GM18505 (cell line): ENCODE measurements around the gene C16orf92.
"Not testable (repeated sequence)": the region's sequence is repeated elsewhere in the genome, so short reads cannot be mapped to it uniquely, and the experiment has no call there.

Source experiments
- ATAC-seq: cut with Tn5 transposase; IDR thresholded peaks from one replicate; pipeline ENCODE4 v1.9.1; 2021; ENCODE audit not compliant: unreplicated experiment
- POLR2A ChIP-seq: IDR thresholded peaks from 4 replicates; pipeline ENCODE4 v1.6.1; 2011; ENCODE audit warnings: borderline replicate concordance; ENCODE audit not compliant: insufficient read depth, insufficient read length; ENCODE audit errors: extremely low read depth

C16orf92 gene

GRCh38 chr16:30032083-30032819 is 9.3 kb downstream of the C16orf92 start:
- ATAC-seq = no peak
- TF ChIP-seq POLR2A = no peak

- TF ChIP-seq POLR2A = no peak
- ATAC-seq = no peak
Observed at GRCh38 chr16:30033270-30033669, 10.3 kb downstream of the C16orf92 start.

- no peak for TF ChIP-seq POLR2A
- no peak for ATAC-seq
Observed at GRCh38 chr16:30040221-30040620, 17.2 kb downstream of the C16orf92 start.

- not testable (repeated sequence) for ATAC-seq
Observed at GRCh38 chr16:30040690-30041089, 17.7 kb downstream of the C16orf92 start.

GRCh38 chr16:30041841-30042240 is 18.8 kb downstream of the C16orf92 start:
- no peak for TF ChIP-seq POLR2A
- no peak for ATAC-seq

- no peak for TF ChIP-seq POLR2A
- no peak for ATAC-seq
Observed at GRCh38 chr16:30046178-30046577, 23.2 kb downstream of the C16orf92 start.

GRCh38 chr16:30046588-30046987 is 23.6 kb downstream of the C16orf92 start:
- TF ChIP-seq POLR2A = no peak
- ATAC-seq = no peak

GRCh38 chr16:30049871-30050270 is 26.9 kb downstream of the C16orf92 start:
- TF ChIP-seq POLR2A = no peak
- no peak for ATAC-seq

- TF ChIP-seq POLR2A = no peak
- no peak for ATAC-seq
Observed at GRCh38 chr16:30051518-30051917, 28.5 kb downstream of the C16orf92 start.

- no peak for TF ChIP-seq POLR2A
- peak; percentile 66 for ATAC-seq
Observed at GRCh38 chr16:30052671-30053372, 29.8 kb downstream of the C16orf92 start.

- no peak for ATAC-seq
- no peak for TF ChIP-seq POLR2A
Observed at GRCh38 chr16:30053376-30054015, 30.5 kb downstream of the C16orf92 start.

- TF ChIP-seq POLR2A = no peak
- ATAC-seq = no peak
Observed at GRCh38 chr16:30054451-30054850, 31.5 kb downstream of the C16orf92 start.

GRCh38 chr16:30054959-30055553 is 32.1 kb downstream of the C16orf92 start:
- no peak for TF ChIP-seq POLR2A
- ATAC-seq = no peak

- no peak for TF ChIP-seq POLR2A
- no peak for ATAC-seq
Observed at GRCh38 chr16:30060346-30060745, 37.3 kb downstream of the C16orf92 start.

GRCh38 chr16:30060836-30061554 is 38.0 kb downstream of the C16orf92 start:
- ATAC-seq = no peak
- no peak for TF ChIP-seq POLR2A
